Kidney (tissue), 14 donors: ENCODE results near the gene ZBTB42. TPM values are rescaled to one million over a fixed set of nuclear protein-coding genes. Genes with fewer than 3 reads are reported as not detected.
"Not testable (repeated sequence)": the region's sequence is repeated elsewhere in the genome, so short reads cannot be mapped to it uniquely, and the experiment has no call there.

Experiments used
- DNase-seq, 5 donors: peaks; one replicate each; pipeline ENCODE4 v3.0.0-alpha.2; 2013 to 2020
- FAIRE-seq: peaks from 2 replicates; lab custom pipeline; 2012; peaks lifted over from hg19 to GRCh38; lab: Jason Lieb, UNC
- H3K27ac ChIP-seq, 2 donors: one replicate each; pipeline ENCODE4 v1.7.0; 2013; ENCODE audit warnings: low read depth in 2 of 2, low read length in 2 of 2, inconsistent platforms in 1 of 2
- H3K27me3 ChIP-seq: one replicate; pipeline ENCODE4 v1.7.1; 2013; ENCODE audit warnings: low read length, inconsistent platforms; ENCODE audit not compliant: control insufficient read depth, insufficient read depth
- H3K36me3 ChIP-seq, 3 donors: one replicate each; pipeline versions ENCODE4 v1.7.0 to v1.7.1; 2013; ENCODE audit warnings: low read length in 3 of 3, control low read depth in 1 of 3, inconsistent platforms in 1 of 3; ENCODE audit not compliant: insufficient read depth in 3 of 3, control insufficient read depth in 2 of 3
- H3K4me1 ChIP-seq, 3 donors: one replicate each; pipeline versions ENCODE4 v1.7.0 to v1.7.1; 2013; ENCODE audit warnings: low read length in 3 of 3, inconsistent platforms in 1 of 3, low read depth in 1 of 3; ENCODE audit not compliant: control insufficient read depth in 2 of 3, insufficient read depth in 2 of 3
- H3K4me3 ChIP-seq, 3 donors: one replicate each; pipeline versions ENCODE4 v1.7.0 to v1.8.1; 2013; ENCODE audit warnings: low read length in 3 of 3, control low read depth in 1 of 3, inconsistent platforms in 1 of 3
- H3K9ac ChIP-seq, 3 donors: one replicate each; pipeline versions ENCODE4 v1.7.0 to v1.7.1; 2013; ENCODE audit warnings: low read length in 3 of 3, control low read depth in 1 of 3, inconsistent platforms in 1 of 3
- H3K9me3 ChIP-seq, 3 donors: one replicate each; pipeline versions ENCODE4 v1.7.0 to v1.7.1; 2013; ENCODE audit warnings: low read length in 3 of 3, control low read depth in 1 of 3, inconsistent platforms in 1 of 3; ENCODE audit not compliant: control insufficient read depth in 2 of 3, insufficient read depth in 1 of 3
- intact Hi-C: fragments of 100-400 bp; cut with DNase I; formaldehyde crosslinking; loops from one replicate; pipeline ENCODE4 v1.11.1; 2022
- polyA plus RNA-seq: library from polyadenylated mRNA; stranded (reverse); fragments of 350-450 nt; fragmentation: Illumina TruSeq; extraction: RNeasy Lipid Tissue Mini Kit (QIAGEN cat#74804); gene quantifications from one replicate; pipeline ENCODE4 v1.2.3, GENCODE V29; 2014; ENCODE audit warnings: low read depth, low replicate concordance; ENCODE audit not compliant: insufficient read depth
- total RNA-seq: library from RNA; stranded (reverse); fragmentation: NEBNext Ultra II Directional; extraction: Animal tissue kit (Norgen Biotek cat#: 25700); gene quantifications from one replicate; pipeline ENCODE4 v1.2.1, GENCODE V29; 2021
- TF ChIP-seq, protein P1 (sequence below): IDR thresholded peaks from 3 replicates; pipeline ENCODE4 v1.5.1; 2012; ENCODE audit warnings: mild to moderate bottlenecking, moderate library complexity, borderline replicate concordance; ENCODE audit not compliant: insufficient read depth; ENCODE audit errors: extremely low read depth
- donor health status: control.
- donor health status: control.
- donor health status: control.
- donor health status: control.
- donor health status: control.
- donor health status: DM: yes; HTN: yes; CAD: no.
- donor health status: Normal renal cell carcinoma (clear cell type).

Gene ZBTB42
- total and polyA plus RNA-seq, 2 donors from 2014 or later, result 3.9 to 10.0 TPM

GRCh38 chr14:104830781-104831180 lies 29.9 kb downstream of the ZBTB42 start:
- Histone ChIP-seq H3K9me3 (no peaks in the 10 kb centered on the region), H3K4me3 (no peak overlapping the region), H3K27me3 (no peaks in the 10 kb centered on the region), H3K9ac (no peak overlapping the region), H3K36me3 (no peaks in the 10 kb centered on the region), H3K27ac (no peak overlapping the region), H3K4me1 (peaks cover 0 to 13% (median 0%) of the 10 kb centered on the region in 3 donors)
- FAIRE-seq (no peak), DNase-seq (no peak)
- TF ChIP-seq, protein P1, sequence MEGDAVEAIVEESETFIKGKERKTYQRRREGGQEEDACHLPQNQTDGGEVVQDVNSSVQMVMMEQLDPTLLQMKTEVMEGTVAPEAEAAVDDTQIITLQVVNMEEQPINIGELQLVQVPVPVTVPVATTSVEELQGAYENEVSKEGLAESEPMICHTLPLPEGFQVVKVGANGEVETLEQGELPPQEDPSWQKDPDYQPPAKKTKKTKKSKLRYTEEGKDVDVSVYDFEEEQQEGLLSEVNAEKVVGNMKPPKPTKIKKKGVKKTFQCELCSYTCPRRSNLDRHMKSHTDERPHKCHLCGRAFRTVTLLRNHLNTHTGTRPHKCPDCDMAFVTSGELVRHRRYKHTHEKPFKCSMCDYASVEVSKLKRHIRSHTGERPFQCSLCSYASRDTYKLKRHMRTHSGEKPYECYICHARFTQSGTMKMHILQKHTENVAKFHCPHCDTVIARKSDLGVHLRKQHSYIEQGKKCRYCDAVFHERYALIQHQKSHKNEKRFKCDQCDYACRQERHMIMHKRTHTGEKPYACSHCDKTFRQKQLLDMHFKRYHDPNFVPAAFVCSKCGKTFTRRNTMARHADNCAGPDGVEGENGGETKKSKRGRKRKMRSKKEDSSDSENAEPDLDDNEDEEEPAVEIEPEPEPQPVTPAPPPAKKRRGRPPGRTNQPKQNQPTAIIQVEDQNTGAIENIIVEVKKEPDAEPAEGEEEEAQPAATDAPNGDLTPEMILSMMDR, result no peak
- intact Hi-C loops, result no loop called here

DNA sequence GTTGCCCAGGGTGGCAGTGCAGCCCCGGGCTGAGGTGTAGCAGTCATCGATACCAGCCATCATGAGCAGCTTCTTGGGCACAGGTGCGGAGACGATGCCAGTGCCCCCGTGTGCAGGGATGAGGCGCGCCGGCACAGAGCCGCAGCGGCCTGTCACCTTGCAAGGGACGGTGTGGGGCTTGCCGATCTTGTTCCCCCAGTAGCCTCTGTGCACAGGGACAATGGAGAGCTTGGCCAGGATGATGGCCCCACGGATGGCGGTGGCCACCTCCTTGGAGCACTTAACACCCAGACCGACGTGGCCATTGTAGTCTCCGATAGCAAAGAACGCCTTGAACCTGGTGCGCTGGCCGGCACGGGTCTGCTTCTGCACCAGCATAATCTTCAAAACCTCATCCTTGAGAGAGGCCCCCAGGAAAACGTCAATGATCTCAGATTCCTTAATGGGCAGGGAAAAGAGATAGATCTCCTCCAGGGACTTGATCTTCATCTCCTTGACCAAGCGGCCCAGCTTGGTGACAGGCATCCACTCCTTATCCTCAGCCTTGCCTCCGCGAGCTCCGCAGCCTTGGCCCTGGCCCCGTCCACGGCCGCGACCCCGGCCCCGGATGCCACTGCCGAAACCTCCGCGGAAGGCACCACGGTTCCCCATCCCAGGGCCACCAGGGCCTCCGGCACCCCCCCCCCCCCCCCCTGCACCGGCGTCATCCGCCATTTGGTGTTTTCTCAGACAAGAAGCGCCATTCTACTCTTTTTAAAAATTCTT lies 35.5 kb downstream of the ZBTB42 start:
- not testable (repeated sequence) for DNase-seq, FAIRE-seq, H3K27me3 ChIP-seq

DNA sequence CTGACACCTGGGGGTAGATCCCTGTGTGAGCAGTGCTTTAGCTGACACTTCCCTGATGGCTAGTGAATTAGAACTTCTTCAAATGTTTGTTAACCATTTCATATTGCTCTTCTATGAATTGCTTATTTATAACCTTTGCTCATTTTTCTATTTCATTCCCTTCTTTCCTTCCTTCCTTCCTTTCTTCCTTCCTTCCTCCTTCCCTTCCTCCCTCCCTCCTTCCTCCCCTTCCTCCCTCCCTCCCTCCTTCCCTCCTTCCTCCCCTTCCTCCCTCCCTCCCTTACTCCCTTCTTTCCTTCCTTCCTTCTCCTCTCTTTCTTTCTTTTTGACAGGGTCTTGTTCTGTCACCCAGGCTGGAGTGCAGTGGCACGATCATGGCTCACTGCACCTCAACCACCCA lies 40.8 kb downstream of the ZBTB42 start:
- FAIRE-seq (no peak), DNase-seq (no peak)
- intact Hi-C loops, result no loop called here
- Histone ChIP-seq H3K4me3 (no peak overlapping the region), H3K27me3 (peaks cover 14% of the 10 kb centered on the region), H3K4me1 (peaks cover 0 to 10% (median 0%) of the 10 kb centered on the region in 3 donors), H3K9me3 (no peaks in the 10 kb centered on the region), H3K27ac (no peak overlapping the region), H3K36me3 (no peaks in the 10 kb centered on the region), H3K9ac (no peak overlapping the region)
- TF ChIP-seq, protein P1, result no peak

More for the DNA sequence above, 35.5 kb downstream of the ZBTB42 start:
- H3K36me3 ChIP-seq, H3K9ac ChIP-seq, H3K9me3 ChIP-seq, H3K27ac ChIP-seq, intact Hi-C loops, H3K4me1 ChIP-seq, H3K4me3 ChIP-seq: not testable (repeated sequence)

- Histone ChIP-seq H3K9ac (no peak overlapping the region), H3K27me3 (peaks cover 14% of the 10 kb centered on the region), H3K4me1 (peaks cover 0 to 10% (median 0%) of the 10 kb centered on the region in 3 donors), H3K36me3 (no peaks in the 10 kb centered on the region), H3K27ac (no peak overlapping the region), H3K9me3 (no peaks in the 10 kb centered on the region), H3K4me3 (no peak overlapping the region)
- FAIRE-seq (no peak), DNase-seq (peak in 1 of 5 donors; percentile 64)
- intact Hi-C loops, result no loop called here
- TF ChIP-seq, protein P1, result no peak
These were observed 42.1 kb downstream of the ZBTB42 start for GRCh38 chr14:104843006-104843405.
